Neural cell (in vitro differentiated cells): Measurements from ENCODE around the gene PLAAT4.

ENCODE experiments used
- EP300 ChIP-seq: fragments of 450-650 bp; conservative IDR thresholded peaks from 2 replicates; pipeline ENCODE4 v1.6.1; 2014; ENCODE audit warnings: antibody characterized with exemption, mild to moderate bottlenecking, moderate library complexity; ENCODE audit not compliant: poor library complexity, severe bottlenecking
- EZH2 ChIP-seq: fragments of 200-600, 300-800 bp; shearing (Covaris generic), sonication (generic); IDR thresholded peaks from 2 replicates; pipeline ENCODE4 v1.6.1; 2014; ENCODE audit warnings: antibody characterized with exemption, low read length, borderline replicate concordance, mild to moderate bottlenecking; ENCODE audit not compliant: insufficient read depth, poor library complexity, severe bottlenecking
- POLR2AphosphoS5 ChIP-seq: IDR thresholded peaks from 2 replicates; pipeline ENCODE4 v1.6.1; 2012
- RAD21 ChIP-seq: fragments of 450-650 bp; conservative IDR thresholded peaks from 2 replicates; pipeline ENCODE4 v1.6.1; 2014; ENCODE audit warnings: antibody characterized with exemption, mild to moderate bottlenecking, moderate library complexity
- TAF1 ChIP-seq: IDR thresholded peaks from 2 replicates; pipeline ENCODE4 v1.6.1; 2012; ENCODE audit warnings: low read depth
- TF ChIP-seq, protein P1 (sequence below): IDR thresholded peaks from 2 replicates; pipeline ENCODE4 v1.6.1; 2012; ENCODE audit warnings: borderline replicate concordance
- TF ChIP-seq, protein P2 (sequence below): fragments of 450-650 bp; IDR thresholded peaks from 2 replicates; pipeline ENCODE4 v1.5.1; 2014; ENCODE audit warnings: antibody characterized with exemption, mild to moderate bottlenecking, moderate library complexity; ENCODE audit not compliant: poor library complexity, severe bottlenecking

DNA sequence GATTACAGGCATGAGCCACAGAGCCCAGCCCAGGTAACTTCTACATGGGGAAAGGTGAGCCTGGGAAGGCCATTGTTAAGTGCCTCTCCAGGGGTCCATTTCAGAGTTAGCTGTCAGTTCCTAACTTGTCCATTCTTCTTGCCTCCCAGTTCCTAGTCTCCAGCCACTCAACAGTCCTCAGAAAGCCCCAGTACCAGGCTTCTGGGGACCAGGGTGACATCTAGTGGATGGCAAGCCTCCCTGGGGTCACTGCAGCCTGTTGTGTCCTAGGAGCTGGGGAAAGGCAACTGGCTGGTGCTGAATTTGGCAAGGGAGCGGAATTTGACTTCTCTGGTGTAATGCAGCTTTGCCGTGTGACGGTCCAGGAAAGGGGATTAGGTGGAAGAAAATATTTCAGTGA, 28.6 kb upstream of the PLAAT4 start:
- TF ChIP-seq EZH2 (no peak), RAD21 (no peak), TAF1 (no peak), POLR2AphosphoS5 (no peak), EP300 (no peak)
- TF ChIP-seq, protein P1, sequence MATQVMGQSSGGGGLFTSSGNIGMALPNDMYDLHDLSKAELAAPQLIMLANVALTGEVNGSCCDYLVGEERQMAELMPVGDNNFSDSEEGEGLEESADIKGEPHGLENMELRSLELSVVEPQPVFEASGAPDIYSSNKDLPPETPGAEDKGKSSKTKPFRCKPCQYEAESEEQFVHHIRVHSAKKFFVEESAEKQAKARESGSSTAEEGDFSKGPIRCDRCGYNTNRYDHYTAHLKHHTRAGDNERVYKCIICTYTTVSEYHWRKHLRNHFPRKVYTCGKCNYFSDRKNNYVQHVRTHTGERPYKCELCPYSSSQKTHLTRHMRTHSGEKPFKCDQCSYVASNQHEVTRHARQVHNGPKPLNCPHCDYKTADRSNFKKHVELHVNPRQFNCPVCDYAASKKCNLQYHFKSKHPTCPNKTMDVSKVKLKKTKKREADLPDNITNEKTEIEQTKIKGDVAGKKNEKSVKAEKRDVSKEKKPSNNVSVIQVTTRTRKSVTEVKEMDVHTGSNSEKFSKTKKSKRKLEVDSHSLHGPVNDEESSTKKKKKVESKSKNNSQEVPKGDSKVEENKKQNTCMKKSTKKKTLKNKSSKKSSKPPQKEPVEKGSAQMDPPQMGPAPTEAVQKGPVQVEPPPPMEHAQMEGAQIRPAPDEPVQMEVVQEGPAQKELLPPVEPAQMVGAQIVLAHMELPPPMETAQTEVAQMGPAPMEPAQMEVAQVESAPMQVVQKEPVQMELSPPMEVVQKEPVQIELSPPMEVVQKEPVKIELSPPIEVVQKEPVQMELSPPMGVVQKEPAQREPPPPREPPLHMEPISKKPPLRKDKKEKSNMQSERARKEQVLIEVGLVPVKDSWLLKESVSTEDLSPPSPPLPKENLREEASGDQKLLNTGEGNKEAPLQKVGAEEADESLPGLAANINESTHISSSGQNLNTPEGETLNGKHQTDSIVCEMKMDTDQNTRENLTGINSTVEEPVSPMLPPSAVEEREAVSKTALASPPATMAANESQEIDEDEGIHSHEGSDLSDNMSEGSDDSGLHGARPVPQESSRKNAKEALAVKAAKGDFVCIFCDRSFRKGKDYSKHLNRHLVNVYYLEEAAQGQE: no peak
- TF ChIP-seq, protein P2, sequence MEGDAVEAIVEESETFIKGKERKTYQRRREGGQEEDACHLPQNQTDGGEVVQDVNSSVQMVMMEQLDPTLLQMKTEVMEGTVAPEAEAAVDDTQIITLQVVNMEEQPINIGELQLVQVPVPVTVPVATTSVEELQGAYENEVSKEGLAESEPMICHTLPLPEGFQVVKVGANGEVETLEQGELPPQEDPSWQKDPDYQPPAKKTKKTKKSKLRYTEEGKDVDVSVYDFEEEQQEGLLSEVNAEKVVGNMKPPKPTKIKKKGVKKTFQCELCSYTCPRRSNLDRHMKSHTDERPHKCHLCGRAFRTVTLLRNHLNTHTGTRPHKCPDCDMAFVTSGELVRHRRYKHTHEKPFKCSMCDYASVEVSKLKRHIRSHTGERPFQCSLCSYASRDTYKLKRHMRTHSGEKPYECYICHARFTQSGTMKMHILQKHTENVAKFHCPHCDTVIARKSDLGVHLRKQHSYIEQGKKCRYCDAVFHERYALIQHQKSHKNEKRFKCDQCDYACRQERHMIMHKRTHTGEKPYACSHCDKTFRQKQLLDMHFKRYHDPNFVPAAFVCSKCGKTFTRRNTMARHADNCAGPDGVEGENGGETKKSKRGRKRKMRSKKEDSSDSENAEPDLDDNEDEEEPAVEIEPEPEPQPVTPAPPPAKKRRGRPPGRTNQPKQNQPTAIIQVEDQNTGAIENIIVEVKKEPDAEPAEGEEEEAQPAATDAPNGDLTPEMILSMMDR: no peak
